Neural cell (in vitro differentiated cells): ENCODE measurements around the gene NPAS3. TPM values are rescaled to one million over a fixed set of nuclear protein-coding genes. Genes with fewer than 3 reads are reported as not detected.

Experiments used
- H2AFZ ChIP-seq: fragments of 200-600, 300-800 bp; sonication (generic), shearing (Covaris generic); 2 replicates; pipeline ENCODE4 v1.6.0; 2014; ENCODE audit warnings: low read depth, mild to moderate bottlenecking, antibody characterized with exemption, low read length, moderate library complexity
- H3F3A ChIP-seq: fragments of 200-600 bp; shearing (Covaris generic); 2 replicates; pipeline ENCODE4 v1.6.1; 2016; ENCODE audit warnings: mild to moderate bottlenecking, moderate library complexity, mixed read lengths, antibody characterized with exemption, low read length; ENCODE audit not compliant: insufficient read depth, poor library complexity, severe bottlenecking
- H3K27ac ChIP-seq: fragments of 200-600, 300-800 bp; sonication (generic), shearing (Covaris generic); 2 replicates; pipeline ENCODE4 v1.5.1; 2014; ENCODE audit warnings: mild to moderate bottlenecking, low read length, moderate library complexity
- H3K27me3 ChIP-seq: fragments of 300-800, 200-600 bp; sonication (generic), shearing (Covaris generic); 2 replicates; pipeline ENCODE4 v1.6.0; 2014; ENCODE audit warnings: mild to moderate bottlenecking, low read depth, low read length, moderate library complexity; ENCODE audit not compliant: insufficient read depth
- H3K36me3 ChIP-seq: fragments of 300-800, 200-600 bp; sonication (generic), shearing (Covaris generic); 2 replicates; pipeline ENCODE4 v1.5.1; 2014; ENCODE audit warnings: mild to moderate bottlenecking, antibody characterized with exemption, low read length, moderate library complexity; ENCODE audit not compliant: insufficient read depth
- H3K4me2 ChIP-seq: fragments of 300-800, 200-600 bp; sonication (generic), shearing (Covaris generic); 2 replicates; pipeline ENCODE4 v1.6.0; 2014; ENCODE audit warnings: mild to moderate bottlenecking, low read length
- H3K4me3 ChIP-seq: fragments of 300-800, 200-600 bp; sonication (generic), shearing (Covaris generic); 2 replicates; pipeline ENCODE4 v1.5.1; 2014; ENCODE audit warnings: mild to moderate bottlenecking, low read length, moderate library complexity
- H3K79me2 ChIP-seq: fragments of 200-600 bp; shearing (Covaris generic); replicated peaks from 2 replicates; pipeline ENCODE4 v1.6.0; 2014; ENCODE audit warnings: mild to moderate bottlenecking, low read length, moderate library complexity; ENCODE audit not compliant: insufficient read depth
- H3K9ac ChIP-seq: fragments of 300-800, 200-600 bp; sonication (generic), shearing (Covaris generic); 2 replicates; pipeline ENCODE4 v1.6.1; 2016; ENCODE audit warnings: mild to moderate bottlenecking, low read length, mixed read lengths
- H3K9me2 ChIP-seq: fragments of 200-600 bp; shearing (Covaris generic); 2 replicates; pipeline ENCODE4 v1.6.1; 2016; ENCODE audit warnings: mild to moderate bottlenecking, low read length, mixed read lengths; ENCODE audit not compliant: insufficient read depth
- H3K9me3 ChIP-seq: fragments of 200-600, 300-800 bp; sonication (generic), shearing (Covaris generic); 2 replicates; pipeline ENCODE4 v1.6.1; 2016; ENCODE audit warnings: mild to moderate bottlenecking, mixed run types, low read length, moderate library complexity, mixed read lengths
- H4K20me1 ChIP-seq: fragments of 200-600 bp; shearing (Covaris generic); 2 replicates; pipeline ENCODE4 v1.6.1; 2016; ENCODE audit warnings: mild to moderate bottlenecking, mixed run types; ENCODE audit not compliant: insufficient read depth
- EP300 ChIP-seq: fragments of 450-650 bp; conservative IDR thresholded peaks from 2 replicates; pipeline ENCODE4 v1.6.1; 2014; ENCODE audit warnings: antibody characterized with exemption, mild to moderate bottlenecking, moderate library complexity; ENCODE audit not compliant: poor library complexity, severe bottlenecking
- EZH2 ChIP-seq: fragments of 200-600, 300-800 bp; shearing (Covaris generic), sonication (generic); IDR thresholded peaks from 2 replicates; pipeline ENCODE4 v1.6.1; 2014; ENCODE audit warnings: antibody characterized with exemption, low read length, borderline replicate concordance, mild to moderate bottlenecking; ENCODE audit not compliant: insufficient read depth, poor library complexity, severe bottlenecking
- MXI1 ChIP-seq: fragments of 450-650 bp; conservative IDR thresholded peaks from 2 replicates; pipeline ENCODE4 v1.6.1; 2014; ENCODE audit warnings: antibody characterized with exemption, mild to moderate bottlenecking; ENCODE audit not compliant: poor library complexity, severe bottlenecking
- POLR2AphosphoS5 ChIP-seq: IDR thresholded peaks from 2 replicates; pipeline ENCODE4 v1.6.1; 2012
- RAD21 ChIP-seq: fragments of 450-650 bp; conservative IDR thresholded peaks from 2 replicates; pipeline ENCODE4 v1.6.1; 2014; ENCODE audit warnings: antibody characterized with exemption, mild to moderate bottlenecking, moderate library complexity
- REST ChIP-seq: IDR thresholded peaks from 2 replicates; pipeline ENCODE4 v1.6.1; 2012; ENCODE audit warnings: borderline replicate concordance
- SMC3 ChIP-seq: fragments of 450-650 bp; conservative IDR thresholded peaks from 2 replicates; pipeline ENCODE4 v1.6.1; 2014; ENCODE audit warnings: antibody characterized with exemption, mild to moderate bottlenecking, moderate library complexity; ENCODE audit not compliant: poor library complexity
- TAF1 ChIP-seq: IDR thresholded peaks from 2 replicates; pipeline ENCODE4 v1.6.1; 2012; ENCODE audit warnings: low read depth
- polyA plus RNA-seq: library from polyadenylated mRNA; depleted of rRNA; stranded (reverse); fragments of >200 nt; gene quantifications from 2 replicates; pipeline ENCODE4 v1.2.3, GENCODE V29; 2014
- TF ChIP-seq, protein P1 (sequence below): fragments of 450-650 bp; IDR thresholded peaks from 2 replicates; pipeline ENCODE4 v1.5.1; 2014; ENCODE audit warnings: antibody characterized with exemption, mild to moderate bottlenecking, moderate library complexity; ENCODE audit not compliant: poor library complexity, severe bottlenecking

Gene NPAS3
- polyA plus RNA-seq, 1 donor from 2014 or later = 1.3 TPM

DNA sequence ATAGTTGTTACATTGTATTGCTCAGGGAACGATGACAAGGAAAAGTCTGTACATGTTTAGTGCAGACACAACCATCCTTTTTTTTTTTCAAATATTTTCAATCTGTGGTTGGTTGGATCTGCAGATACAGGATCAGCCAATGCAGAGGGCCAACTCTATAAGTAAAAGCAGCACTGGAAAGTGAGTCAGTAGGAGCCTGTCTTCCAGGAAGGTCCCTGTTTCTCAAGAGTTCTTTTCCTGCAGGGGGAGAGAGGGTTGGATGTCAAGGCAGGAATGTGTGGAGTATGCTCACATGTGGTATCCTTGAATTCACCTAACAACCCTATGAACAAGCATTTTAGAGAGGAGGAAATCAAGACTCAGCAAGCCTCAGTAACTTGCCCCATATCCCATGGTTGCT is 409.1 kb downstream of the NPAS3 start:
- no peak overlapping the region for H3K27ac ChIP-seq
- H3K9ac ChIP-seq = no peak overlapping the region
- no peaks in the 10 kb centered on the region for H3K36me3 ChIP-seq
- H3K4me2 ChIP-seq = no peak overlapping the region
- H4K20me1 ChIP-seq = no peaks in the 10 kb centered on the region
- no peaks in the 10 kb centered on the region for H3K9me3 ChIP-seq
- no peaks in the 10 kb centered on the region for H3K27me3 ChIP-seq
- no peaks in the 10 kb centered on the region for H3K79me2 ChIP-seq
- H3K4me3 ChIP-seq = no peak overlapping the region
- H2AFZ ChIP-seq = no peak overlapping the region
- H3F3A ChIP-seq = no peaks in the 10 kb centered on the region
- H3K9me2 ChIP-seq = no peaks in the 10 kb centered on the region
- TF ChIP-seq POLR2AphosphoS5 (no peak), TAF1 (no peak), RAD21 (no peak), SMC3 (no peak), EP300 (no peak), MXI1 (no peak), REST (no peak), EZH2 (no peak)
- TF ChIP-seq, protein P1, sequence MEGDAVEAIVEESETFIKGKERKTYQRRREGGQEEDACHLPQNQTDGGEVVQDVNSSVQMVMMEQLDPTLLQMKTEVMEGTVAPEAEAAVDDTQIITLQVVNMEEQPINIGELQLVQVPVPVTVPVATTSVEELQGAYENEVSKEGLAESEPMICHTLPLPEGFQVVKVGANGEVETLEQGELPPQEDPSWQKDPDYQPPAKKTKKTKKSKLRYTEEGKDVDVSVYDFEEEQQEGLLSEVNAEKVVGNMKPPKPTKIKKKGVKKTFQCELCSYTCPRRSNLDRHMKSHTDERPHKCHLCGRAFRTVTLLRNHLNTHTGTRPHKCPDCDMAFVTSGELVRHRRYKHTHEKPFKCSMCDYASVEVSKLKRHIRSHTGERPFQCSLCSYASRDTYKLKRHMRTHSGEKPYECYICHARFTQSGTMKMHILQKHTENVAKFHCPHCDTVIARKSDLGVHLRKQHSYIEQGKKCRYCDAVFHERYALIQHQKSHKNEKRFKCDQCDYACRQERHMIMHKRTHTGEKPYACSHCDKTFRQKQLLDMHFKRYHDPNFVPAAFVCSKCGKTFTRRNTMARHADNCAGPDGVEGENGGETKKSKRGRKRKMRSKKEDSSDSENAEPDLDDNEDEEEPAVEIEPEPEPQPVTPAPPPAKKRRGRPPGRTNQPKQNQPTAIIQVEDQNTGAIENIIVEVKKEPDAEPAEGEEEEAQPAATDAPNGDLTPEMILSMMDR = no peak

DNA sequence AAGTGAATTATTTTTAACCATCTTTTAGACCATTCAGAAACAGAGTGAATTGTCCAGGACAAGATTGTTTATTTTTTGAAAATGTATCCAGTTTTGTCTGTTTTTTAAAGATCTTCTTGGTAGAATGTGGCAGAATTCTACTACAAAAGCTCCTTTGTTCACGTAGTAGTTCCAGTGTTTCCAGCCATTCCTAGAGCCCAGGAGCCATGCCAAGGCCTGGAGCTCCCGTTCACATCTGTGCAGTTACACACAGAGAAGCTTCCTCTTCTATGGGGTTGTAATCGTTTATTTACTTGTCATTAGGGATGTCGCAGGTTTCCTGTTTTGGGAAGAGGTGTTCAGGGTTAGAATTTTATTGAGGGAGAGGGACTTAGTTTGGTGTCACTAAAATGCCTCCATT is 409.8 kb downstream of the NPAS3 start:
- H4K20me1 ChIP-seq = no peaks in the 10 kb centered on the region
- no peaks in the 10 kb centered on the region for H3K9me2 ChIP-seq
- H3K4me3 ChIP-seq = no peak overlapping the region
- no peaks in the 10 kb centered on the region for H3F3A ChIP-seq
- no peaks in the 10 kb centered on the region for H3K9me3 ChIP-seq
- no peak for TF ChIP-seq RAD21
- TF ChIP-seq EZH2 = no peak
- TF ChIP-seq TAF1 = no peak
- no peak for TF ChIP-seq REST
- TF ChIP-seq EP300 = no peak
- no peak for TF ChIP-seq POLR2AphosphoS5
- TF ChIP-seq MXI1 = no peak
- TF ChIP-seq, protein P1 = no peak
- TF ChIP-seq SMC3 = no peak
- no peak overlapping the region for H2AFZ ChIP-seq
- H3K27ac ChIP-seq = no peak overlapping the region
- H3K36me3 ChIP-seq = no peaks in the 10 kb centered on the region
- no peaks in the 10 kb centered on the region for H3K27me3 ChIP-seq
- no peak overlapping the region for H3K9ac ChIP-seq
- no peak overlapping the region for H3K4me2 ChIP-seq
- H3K79me2 ChIP-seq = no peaks in the 10 kb centered on the region
